HL-60/S4 treated with retinoic acid at 250 ng/mL for 4 days and 3 days (cell line): ENCODE results near the gene STAM2.

Experiments
- in situ Hi-C: fragments of 300-500 bp; cut with MboI; formaldehyde crosslinking; loops from 2 replicates; pipeline ENCODE4 v1.7.0; 2022; ENCODE audit warnings: low sequenced_read_pairs

STAM2 gene

DNA sequence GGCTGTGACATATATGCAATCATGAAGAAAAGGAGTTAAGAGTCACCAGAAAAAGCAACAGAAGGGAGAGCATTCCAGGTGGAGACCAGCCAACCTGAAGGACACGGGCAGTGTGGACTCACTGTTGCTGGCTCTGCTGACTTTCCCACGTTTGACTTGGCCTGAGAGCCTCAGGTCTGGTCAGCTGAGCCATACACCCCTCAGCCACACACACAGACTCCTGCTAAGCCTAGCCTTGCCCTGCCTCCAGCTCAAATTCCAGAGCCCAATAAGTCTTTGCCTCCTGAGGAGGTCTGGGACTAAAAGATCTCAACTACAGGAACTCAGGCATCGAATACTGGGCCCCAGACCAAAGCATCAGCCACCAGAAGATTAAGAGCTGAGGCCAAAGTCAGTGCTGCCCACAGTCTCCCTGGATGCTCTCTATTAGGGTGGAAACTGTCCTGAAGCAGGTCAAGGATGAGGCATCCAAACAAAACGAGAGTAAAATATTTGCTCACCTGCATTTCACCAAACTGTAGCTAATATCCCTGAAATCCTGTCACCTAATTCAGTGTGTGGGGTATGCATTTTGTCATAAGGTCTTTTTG lies 100.0 kb downstream of the STAM2 start:
- in situ Hi-C loops, result no loop called here

DNA sequence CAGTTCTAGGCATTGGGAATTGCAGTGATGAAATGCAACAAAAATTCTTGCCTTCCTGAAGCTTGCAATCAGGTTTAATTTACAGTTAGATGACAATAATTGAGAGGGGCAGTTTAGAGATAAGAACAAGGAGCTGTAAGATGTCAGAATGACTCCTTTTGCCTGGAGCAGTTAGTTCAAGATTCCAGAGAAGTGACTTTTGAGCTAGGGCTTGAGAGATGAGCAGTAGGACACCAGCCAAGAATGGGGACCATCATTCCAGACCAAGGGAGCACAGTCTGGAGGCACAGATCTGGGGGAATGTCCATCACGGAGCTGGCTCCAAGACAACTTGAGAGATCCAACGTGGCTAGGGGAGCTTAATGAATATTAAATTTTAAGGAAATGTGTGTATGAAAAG lies 103.6 kb downstream of the STAM2 start:
- in situ Hi-C loops, result no loop called here

DNA sequence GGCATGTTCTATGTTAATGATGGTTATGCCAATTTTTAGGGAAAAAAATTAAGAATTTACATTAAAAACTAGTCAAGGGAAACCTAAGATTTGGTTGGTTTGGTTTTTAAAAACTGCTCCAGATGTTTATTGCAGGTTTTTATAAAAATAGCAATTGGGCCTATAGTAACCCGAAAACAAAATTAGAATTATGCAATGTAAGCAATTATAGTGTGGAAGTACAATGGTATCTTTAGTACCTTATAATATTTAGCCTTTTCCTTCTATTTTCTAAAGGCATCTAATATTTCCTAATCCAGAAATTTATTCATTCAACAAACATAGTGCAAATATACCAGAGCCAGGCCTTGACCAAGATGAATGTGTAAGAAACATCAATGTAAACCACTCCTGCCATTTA lies 104.0 kb downstream of the STAM2 start:
- in situ Hi-C loops, result no loop called here

DNA sequence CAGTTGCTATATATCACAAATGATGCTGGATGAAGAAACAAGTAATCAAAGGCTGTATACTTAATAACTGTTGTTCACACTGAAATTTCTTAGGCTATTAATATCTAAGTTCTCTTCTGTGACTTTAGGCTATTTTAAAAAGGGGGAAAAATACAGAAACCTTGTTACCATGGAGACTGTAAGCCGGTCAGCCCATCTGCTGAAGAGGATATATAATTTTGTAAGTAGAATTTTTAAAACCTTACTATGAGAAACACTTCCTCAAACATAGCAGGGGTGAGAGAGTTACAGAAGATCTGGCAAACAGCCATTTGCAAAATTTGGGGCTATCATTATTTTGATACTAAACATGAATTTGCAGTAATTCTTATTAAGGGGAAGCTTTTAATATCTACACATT lies 104.5 kb downstream of the STAM2 start:
- in situ Hi-C loops, result no loop called here

DNA sequence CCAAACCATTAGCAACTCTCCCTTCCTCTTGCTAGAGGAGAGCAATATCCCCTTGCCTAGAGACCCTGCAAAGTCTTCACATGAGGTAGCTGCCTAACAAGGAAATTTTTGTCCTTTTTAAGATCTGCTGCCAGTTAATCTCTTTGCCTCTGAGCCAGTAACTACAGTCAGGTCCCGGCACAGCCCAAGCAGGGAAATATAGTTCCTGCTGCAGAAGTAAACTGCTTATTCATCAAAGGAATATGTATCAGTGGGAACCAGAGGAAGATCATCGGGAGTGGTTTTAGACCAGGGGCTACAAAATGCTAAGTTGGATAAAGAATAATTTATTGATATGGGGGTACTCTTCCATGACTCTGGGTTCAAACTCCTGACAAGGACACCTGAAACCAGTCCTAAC lies 107.3 kb downstream of the STAM2 start:
- in situ Hi-C loops, result no loop called here

DNA sequence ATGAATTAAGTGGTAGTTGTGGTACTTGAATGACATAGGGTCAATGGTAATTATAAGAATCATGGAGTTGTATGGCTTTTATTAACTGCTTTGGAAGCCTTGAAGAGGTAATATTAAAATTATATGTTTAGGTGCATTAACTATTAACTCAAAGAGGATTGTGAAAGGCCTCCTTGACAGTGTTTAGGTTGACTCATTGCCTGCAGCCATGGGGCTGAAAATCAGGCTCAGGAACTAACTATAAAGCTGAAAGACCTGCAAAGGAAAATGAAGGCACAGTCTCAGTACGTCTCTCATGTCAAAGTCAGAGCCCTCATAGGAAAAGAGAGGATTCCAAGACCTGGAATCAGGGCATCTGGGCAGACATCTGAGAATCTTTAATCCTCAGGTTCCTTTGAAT lies 107.7 kb downstream of the STAM2 start:
- in situ Hi-C loops, result no loop called here
